ENCODE measurements around the gene SNTA1. TPM values are rescaled to one million over a fixed set of nuclear protein-coding genes. Genes with fewer than 3 reads are reported as not detected.
"Not testable (repeated sequence)": the region's sequence is repeated elsewhere in the genome, so short reads cannot be mapped to it uniquely, and the experiment has no call there.

Gene SNTA1
- polyA plus RNA-seq (2012; ENCODE audit: insufficient read depth, insufficient read length) = 11.1 TPM

DNA sequence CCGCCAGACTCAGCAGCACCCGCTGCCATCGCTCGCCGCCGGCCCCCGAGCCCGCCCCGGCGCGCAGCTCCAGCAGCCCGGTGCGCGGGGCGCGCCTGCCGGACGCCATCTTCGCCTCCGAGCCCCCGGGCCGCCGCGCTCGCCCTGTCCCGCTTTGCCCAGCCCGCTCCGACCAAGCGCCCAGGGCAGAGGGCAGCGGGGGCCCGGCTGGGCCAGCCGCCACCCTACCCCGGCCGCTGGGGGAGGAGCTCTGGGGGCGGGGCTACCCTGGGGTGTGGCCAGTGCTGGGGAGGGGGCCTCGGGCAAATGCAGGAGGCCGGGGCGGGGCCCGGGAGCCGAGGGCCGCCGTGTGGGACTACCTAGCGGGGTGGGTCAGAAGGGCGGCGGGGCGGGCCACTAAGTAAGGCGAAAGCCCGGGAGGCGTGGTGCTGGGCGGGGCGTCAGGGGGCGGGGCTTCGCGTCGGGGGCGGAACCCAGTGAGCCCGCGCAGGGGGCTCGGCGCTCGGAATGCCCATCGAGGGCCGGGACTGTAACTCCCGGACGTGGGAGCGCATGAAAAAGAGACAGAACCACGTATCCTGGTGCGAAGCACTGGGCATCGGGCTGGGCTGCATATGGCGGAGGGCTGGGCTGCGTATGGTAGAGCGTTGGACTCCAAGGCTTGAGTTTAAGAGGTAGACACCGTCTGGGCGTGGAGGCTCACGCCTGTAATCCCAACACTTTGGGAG, at the start of gene SNTA1:
Gene SNTA1, minus strand, starts transcription at position 252 of the 728 bp plus-strand sequence. Its CDS starts 143 bp downstream, at position 109.
- H3K4me3 ChIP-seq (ENCODE audit: low read length) = peak within 1 kb of the TSS; percentile 75
- DNase-seq (ENCODE audit: low read depth, low spot score) = peak; percentile 67

DNA sequence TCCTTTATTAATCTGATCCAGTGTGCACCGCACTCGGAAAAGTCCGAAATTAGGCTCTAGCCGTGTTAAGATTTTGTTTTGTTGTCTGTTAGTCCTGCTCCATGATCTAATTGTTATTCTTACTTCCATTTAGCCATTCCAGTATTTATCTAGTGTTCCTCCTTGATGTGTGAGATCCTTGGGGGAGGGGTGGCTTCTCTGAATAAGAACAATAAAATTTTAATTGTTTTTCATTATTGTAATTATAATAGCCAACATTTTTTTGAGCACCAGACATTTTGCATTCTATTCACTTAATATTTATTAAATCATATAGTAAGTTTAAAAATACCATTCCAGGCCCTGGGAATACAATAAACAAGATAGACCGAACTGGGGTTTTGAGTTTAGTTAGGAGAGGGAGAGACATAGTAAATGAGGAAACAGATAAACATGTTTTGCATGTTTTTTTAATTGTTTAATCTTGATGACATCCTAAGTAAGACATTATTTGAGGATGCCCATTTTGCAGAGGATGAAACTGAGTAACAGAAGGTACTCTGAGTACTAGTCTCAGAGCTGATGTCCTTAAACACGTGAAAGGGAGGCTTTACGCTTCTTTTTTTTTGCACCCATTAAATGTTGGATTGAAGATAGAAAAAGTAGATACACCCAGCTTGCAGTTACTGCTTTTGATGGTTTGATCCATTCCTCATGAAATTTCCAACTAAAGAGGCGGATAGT, 47.5 kb upstream of the SNTA1 start:
- peak overlapping the region; percentile 74 for H3K4me3 ChIP-seq (ENCODE audit: low read length)
- no peak for DNase-seq (ENCODE audit: low read depth, low spot score)

DNA sequence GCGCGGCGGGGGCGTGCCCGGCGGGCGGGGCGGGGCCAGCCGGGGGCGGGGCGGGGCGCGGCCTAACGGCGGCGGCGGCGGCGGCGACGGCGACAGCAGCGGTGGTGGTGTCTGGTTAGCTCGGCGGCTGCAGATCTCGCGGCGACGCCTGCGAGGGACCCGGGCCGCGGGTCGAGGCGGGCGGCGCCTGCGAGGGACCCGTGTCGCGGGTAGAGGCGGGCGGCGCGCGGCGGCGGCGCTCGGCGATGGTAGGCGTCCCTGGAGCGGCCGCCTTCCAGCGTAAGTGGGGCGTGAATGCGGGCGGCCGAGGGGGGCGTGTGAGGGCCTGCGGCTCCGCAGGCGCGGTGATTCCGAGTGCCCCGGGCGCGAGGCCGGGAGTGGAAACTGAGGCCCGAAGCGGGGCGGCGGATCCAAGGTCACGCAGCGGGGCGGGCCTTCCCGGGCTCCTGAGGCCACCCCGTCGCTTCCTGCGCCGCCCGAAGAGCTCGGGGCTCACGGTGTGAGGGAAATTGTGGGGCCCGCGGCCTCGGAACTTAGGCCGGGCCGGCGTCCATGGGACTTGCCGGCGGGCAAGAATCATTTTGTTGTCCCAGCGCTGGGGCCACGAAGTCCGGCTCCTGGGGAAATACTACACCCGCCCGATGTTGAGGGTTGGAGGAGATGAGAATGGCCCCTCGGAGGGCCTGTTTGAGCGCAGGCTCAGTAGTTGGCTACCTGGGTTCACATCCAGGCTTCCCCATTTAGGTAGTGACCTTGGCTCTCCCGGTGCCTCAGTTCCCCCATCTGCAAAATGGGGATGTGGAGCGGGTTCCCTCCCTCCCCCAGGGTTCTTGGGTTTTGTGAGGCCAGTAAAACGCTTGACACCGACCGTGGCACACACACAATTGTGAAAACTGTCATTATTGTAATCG, 46.7 kb upstream of the SNTA1 start, which contains the start of gene CBFA2T2:
Gene CBFA2T2, plus strand, starts transcription at position 74 of the 911 bp plus-strand sequence. Its CDS starts 172 bp downstream, at position 246.
- peak within 1 kb of the TSS; percentile 74 for H3K4me3 ChIP-seq (ENCODE audit: low read length)
- peak; percentile 15 for DNase-seq (ENCODE audit: low read depth, low spot score)

DNA sequence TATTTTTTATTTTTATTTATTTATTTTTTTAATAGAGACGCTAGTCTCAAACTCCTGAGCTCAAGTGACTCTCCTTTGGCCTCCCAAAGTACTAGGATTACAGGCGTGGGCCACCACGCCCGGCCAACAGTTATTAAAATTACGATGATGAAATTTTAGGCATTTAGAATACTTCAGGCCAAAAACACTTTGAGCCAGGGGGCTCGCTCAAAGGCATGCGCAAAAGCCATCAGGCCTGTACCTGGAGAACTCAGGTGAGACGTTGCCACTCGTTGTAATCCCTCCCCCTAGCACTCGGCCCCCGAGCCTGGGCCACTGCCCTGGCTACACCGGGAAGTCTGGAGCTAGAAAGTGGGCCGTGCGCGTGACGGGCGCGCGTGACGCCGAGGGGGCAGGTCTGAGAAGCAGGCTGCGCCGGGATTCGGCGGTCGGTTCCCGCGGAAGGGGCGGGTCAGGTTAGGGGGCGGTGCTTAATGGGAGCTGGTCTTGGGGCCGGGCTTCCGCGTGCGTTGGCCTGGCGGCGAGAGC, 46.0 kb upstream of the SNTA1 start:
- peak; percentile 89 for DNase-seq (ENCODE audit: low read depth, low spot score)
- H3K4me3 ChIP-seq (ENCODE audit: low read length) = peak overlapping the region; percentile 74

DNA sequence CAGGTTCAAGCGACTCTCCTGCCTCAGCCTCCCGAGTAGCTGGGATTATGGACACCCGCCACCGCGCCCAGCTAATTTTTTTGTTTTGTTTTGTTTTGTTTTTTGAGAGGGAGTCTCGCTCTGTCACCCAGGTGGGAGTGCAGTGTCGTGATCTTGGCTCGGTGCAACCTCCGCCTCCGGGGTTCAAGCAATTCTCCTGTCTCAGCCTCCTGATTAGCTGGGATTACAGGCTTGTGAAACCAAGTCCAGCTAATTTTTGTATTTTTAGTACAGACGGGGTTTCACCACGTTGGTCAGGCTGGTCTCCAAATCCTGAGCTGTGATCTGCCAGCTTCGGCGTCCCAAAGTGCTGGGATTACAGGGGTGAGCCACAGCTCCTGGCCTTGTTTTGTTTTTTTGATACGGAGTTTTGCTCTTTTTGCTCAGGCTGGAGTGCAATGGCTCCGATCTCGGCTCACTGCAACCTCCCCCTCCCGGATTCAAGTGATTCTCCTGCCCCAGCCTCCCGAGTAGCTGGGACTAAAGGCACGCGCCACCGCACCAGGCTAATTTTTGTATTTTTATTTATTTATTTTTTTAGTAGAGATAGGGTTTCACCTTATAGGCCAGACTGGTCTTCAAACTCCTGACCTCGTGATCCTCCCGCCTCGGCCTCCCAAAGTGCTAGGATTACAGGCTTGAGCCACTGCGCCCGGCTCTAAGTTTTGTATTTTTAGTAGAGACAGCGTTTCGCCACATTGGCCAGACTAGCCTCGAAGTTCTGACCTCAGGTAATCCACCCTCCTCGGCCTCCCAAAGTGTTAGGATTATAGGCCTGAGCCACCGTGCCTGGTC, 45.3 kb upstream of the SNTA1 start:
- DNase-seq (ENCODE audit: low read depth, low spot score) = not testable (repeated sequence)
- H3K4me3 ChIP-seq (ENCODE audit: low read length) = peak overlapping the region; percentile 74

DNA sequence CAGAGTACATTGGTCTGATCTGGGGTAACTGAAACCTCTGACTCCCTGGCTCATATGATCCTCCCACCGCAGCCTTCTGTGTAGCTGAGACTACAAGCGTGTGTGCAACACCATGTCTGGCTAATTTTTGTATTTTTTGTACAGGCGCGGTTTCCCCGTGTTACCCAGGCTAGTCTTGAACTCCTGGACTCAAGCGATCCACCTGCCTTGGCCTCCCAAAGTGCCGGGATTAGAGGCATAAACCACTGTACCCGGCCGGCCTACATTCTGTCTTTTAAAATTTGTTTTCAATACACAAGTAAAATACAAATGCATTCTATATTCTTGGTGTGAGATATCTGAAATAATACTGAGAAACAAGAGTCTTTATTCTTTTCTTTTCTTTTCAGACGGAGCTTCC, 44.6 kb upstream of the SNTA1 start:
- no peak overlapping the region for H3K4me3 ChIP-seq (ENCODE audit: low read length)
- DNase-seq (ENCODE audit: low read depth, low spot score) = no peak

DNA sequence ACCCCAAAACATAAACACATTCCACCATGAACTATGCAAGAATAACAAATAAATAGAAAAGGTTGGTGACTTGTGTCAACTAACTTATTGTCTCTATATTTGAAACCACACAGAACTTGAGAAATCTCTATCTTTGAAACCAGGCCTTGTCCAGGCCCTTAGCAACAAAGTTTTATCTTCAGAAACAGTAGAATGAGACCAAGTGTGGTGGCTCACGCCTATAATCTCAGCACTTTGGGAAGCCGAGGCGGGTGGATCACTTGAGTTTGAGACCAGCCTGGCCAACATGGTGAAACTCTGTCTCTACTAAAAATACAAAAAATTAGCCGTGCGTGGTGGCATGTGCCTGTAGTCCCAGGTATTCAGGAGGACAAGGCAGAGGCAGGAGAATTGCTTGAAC, 39.6 kb upstream of the SNTA1 start:
- not testable (repeated sequence) for DNase-seq (ENCODE audit: low read depth, low spot score); H3K4me3 ChIP-seq (ENCODE audit: low read length)

DNA sequence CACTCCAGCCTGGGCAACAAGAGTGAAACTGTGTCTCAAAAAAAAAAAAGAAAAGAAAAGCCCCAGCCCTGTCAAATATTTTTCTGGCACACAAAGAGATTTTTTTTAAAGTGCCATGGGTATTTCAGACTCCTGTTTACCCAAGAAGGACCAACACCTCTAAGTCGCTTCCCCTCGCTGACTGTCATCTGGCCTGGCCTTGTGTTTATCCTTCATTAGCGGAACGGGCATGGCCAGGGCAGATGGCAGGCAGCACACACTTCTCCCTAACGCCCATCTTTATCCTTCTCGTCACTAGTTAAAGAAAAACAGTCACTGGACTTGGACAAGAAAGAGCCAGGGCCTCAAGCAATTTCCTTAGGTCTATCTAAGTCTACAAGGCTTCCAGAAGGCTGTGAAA, 39.0 kb upstream of the SNTA1 start:
- no peak for DNase-seq (ENCODE audit: low read depth, low spot score)
- H3K4me3 ChIP-seq (ENCODE audit: low read length) = no peak overlapping the region

DNA sequence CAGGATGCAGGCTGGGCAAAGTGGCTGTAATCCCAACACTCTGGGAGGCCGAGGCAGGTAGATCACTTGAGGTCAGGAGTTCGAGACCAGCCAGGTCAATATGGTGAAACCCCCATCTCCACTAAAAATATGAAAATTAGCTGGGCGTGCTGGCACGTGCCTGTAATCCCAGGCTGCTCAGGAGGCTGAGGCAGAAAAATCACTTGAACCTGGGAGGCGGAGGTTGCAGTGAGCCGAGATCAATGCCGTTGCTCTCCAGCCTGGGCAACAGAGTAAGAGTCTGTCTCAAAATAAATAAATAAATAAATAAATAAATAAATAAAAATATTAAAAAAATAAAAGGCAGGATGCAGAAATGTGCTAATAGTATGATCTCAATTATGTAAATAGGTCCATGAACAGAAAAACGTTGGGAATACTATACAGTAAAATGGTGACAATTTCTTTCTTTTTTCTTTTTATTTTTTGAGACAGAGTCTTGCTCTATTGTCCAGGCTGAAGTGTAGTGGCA, 37.9 kb upstream of the SNTA1 start:
- no peak overlapping the region for H3K4me3 ChIP-seq (ENCODE audit: low read length)
- no peak for DNase-seq (ENCODE audit: low read depth, low spot score)

DNA sequence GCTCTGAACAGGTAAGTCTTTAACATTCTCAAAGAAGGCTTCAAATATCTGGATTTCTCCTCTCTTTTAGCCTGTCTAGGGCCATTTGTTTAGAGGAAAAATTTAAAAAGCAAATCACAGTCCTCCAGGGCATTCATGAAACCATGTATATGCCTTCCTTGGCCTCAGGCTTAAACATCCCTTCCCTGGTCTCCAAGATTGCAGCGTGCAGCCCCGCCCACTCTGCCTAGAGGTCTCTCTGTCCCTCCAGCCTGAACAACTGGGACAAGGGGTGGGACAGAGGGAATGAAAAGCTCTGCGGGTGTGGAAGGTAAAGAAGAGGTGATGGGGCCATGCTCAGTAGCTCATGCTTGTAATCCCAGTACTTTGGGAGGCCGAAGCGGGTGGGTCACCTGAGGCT, 36.5 kb upstream of the SNTA1 start:
- no peak for DNase-seq (ENCODE audit: low read depth, low spot score)
- no peak overlapping the region for H3K4me3 ChIP-seq (ENCODE audit: low read length)

DNA sequence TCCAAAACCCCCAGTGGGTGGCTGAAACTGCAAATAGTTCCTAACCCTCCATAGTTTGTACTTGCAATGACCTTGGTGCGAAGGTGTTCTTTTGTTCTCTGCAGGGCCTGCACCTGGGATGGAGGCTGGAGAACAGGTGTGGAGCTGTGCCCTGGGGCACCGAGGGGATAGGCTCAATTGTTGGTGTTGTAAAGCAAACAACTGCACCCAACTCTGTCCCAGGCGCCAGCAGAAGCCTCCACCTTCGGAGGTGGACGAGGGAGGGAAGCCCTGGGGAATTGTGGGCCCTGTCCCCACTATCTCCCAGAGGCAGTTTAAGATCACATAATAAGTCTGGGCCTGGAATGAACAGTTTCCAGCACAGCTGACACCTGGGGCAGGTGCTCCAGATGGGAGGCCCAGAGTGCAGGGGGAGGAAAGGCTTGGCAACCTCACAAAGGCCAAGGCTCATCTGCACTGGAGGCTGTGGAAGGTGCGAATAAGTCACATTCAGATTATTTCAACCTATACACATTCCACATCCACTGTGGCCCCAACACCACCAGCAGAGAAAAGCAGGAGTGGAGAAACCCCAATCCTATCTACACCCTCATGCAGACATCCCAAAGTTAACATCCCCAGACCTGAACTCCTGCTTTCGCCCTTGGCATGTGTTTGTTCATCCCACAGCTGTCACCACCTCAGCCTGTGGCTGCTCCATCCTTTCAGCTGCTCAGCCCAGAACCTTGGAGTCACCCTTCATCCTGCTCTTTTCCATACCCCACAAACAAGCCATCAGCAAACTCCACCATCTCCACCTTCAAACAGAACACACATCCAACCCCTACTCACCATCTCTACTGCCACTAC, 34.0 kb upstream of the SNTA1 start:
- DNase-seq (ENCODE audit: low read depth, low spot score) = no peak
- H3K4me3 ChIP-seq (ENCODE audit: low read length) = no peak overlapping the region

DNA sequence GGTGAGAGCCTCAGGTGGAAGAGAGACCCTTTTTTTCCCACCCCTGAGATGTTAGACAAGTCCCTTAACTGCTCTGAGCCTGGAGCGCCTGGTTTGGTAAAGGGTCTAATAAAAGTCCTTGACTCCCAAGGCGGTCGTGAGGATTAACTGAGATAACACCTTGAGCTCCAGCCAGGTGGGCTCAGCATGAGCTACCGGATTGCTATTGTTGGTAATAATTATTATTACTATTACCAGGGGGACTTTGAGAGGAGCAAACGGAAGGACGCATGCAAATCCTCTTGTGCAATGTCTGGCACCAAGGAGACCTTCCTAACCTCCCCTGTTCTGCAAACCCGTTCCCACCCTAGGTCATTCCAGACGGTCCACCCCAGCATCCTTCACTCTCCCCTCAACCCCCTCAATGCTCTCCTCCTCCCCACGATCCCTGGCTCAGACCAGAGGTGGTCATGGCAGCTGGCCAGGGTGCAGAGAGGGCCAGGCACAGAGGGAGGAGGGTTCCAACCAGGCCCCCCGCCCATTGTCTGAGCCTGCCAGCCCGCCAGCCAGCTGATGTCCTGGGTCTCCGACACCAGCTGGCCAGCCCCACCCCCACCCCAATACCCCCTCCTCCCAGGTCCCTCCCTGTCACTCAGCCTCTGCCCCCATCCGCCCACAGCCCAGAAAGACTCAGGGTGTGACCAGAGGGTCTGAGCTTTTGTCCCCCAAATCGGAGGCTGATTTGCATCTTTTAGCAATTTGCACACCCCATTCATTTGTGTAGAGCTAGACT, 32.0 kb upstream of the SNTA1 start:
- no peak overlapping the region for H3K4me3 ChIP-seq (ENCODE audit: low read length)
- DNase-seq (ENCODE audit: low read depth, low spot score) = no peak

DNA sequence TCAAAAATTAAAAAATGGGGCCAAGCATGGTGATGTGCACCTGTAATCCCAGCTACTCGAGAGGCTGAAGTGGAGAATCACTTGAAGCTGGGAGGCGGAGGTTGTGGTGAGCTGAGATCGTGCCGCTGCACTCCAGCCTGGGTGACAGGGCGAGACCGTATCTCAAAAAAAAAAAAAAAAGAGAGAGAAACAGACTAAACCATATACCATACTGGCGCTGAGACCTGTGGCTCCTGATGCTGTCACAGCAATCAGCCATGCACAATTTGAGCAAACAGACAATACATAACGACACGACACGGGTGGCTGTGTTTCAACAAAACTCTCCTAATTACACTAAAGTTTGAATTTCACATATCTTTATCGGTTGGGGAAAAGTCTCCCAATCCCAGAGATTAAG, 31.4 kb upstream of the SNTA1 start:
- no peak for DNase-seq (ENCODE audit: low read depth, low spot score)
- no peak overlapping the region for H3K4me3 ChIP-seq (ENCODE audit: low read length)

DNA sequence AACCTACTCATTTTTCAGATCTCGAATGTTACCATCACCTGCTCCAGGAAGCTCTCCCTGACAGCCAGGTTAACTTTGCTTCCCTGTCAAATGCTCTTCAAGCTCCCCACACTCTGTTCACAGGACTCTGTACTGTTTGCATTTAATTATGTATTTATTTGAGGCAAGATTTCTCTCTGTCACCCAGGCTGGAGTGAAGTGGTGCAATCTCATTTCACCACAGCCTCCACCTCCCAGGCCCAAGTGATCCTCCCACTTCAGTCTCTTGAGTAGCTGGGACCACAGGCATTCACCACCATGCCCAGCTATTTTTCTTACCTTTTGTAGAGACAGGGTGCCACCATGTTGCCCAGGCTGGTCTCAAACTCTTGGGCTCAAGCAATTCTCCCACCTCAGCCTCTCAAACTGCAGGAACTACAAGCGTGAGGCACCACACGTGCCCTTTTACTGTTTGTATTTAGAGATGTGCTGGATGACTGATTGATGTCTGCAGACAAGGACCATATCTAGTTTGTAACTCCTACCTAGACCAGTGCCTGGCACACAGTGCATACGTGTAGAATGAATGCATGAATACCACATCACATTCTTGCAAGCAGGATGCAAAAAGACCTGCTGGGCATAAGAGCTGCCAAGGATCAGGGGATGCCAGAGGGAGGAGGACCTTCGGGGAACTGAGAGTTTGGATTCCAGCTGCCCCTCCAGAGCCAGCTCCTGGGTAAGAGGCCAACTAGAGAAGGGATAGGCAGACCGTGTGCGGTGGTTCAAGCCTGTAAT, 30.7 kb upstream of the SNTA1 start:
- DNase-seq (ENCODE audit: low read depth, low spot score) = no peak
- H3K4me3 ChIP-seq (ENCODE audit: low read length) = no peak overlapping the region

DNA sequence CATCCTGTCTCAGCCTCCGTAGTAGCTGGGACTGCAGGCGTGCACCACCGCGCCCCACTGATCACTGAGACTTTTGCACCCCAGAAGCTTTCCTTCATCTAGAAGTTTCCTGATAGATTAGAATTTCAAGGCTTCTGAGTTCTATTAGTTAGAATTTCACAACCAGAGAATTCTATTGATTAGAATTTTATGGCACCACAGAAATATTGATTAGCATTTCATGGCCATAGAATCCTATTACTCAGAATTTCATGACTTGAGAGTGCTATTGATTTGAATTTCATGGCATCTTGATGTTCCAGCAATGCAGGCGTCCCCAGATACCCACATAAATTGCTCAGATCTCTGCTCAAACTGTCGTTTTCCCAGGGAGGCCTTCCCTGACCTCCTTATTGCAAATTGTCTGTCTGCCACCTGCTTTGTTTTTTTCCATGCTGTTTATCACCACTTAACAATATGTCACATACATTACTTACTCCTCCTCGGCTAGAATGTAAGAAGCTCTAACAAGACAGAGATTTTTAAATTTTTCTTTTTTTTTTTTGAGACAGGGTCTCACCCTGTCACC, 29.4 kb upstream of the SNTA1 start:
- H3K4me3 ChIP-seq (ENCODE audit: low read length) = no peak overlapping the region
- no peak for DNase-seq (ENCODE audit: low read depth, low spot score)

DNA sequence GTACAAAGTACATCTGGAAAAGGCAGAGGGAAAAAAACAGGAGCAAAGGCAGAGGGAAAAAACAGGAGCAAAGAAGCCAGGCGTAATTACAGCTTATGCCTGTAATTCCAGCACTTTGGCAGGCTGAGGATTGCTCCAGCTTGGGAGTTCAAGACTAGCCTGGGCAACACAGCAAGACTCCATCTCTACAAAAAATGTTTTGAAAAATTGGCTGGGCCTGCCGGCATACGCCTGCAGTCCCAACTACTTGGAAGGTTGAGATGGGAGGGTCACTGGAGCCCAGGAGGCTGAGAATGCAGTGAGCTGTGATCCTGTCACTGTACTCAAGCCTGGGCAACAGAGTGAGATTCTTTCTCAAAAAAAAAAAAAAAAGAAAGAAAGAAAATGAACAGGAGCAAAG, 27.3 kb upstream of the SNTA1 start:
- DNase-seq (ENCODE audit: low read depth, low spot score) = no peak

More for the DNA sequence above, 27.3 kb upstream of the SNTA1 start:
- H3K4me3 ChIP-seq (ENCODE audit: low read length) = no peak overlapping the region
